Neural cell (in vitro differentiated cells): ENCODE measurements around the gene PTTG1IP2. TPM values are rescaled to one million over a fixed set of nuclear protein-coding genes. Genes with fewer than 3 reads are reported as not detected.

Source experiments
- H2AFZ ChIP-seq: fragments of 200-600, 300-800 bp; sonication (generic), shearing (Covaris generic); 2 replicates; pipeline ENCODE4 v1.6.0; 2014; ENCODE audit warnings: low read depth, mild to moderate bottlenecking, antibody characterized with exemption, low read length, moderate library complexity
- H3F3A ChIP-seq: fragments of 200-600 bp; shearing (Covaris generic); 2 replicates; pipeline ENCODE4 v1.6.1; 2016; ENCODE audit warnings: mild to moderate bottlenecking, moderate library complexity, mixed read lengths, antibody characterized with exemption, low read length; ENCODE audit not compliant: insufficient read depth, poor library complexity, severe bottlenecking
- H3K27ac ChIP-seq: fragments of 200-600, 300-800 bp; sonication (generic), shearing (Covaris generic); 2 replicates; pipeline ENCODE4 v1.5.1; 2014; ENCODE audit warnings: mild to moderate bottlenecking, low read length, moderate library complexity
- H3K27me3 ChIP-seq: fragments of 300-800, 200-600 bp; sonication (generic), shearing (Covaris generic); 2 replicates; pipeline ENCODE4 v1.6.0; 2014; ENCODE audit warnings: mild to moderate bottlenecking, low read depth, low read length, moderate library complexity; ENCODE audit not compliant: insufficient read depth
- H3K36me3 ChIP-seq: fragments of 300-800, 200-600 bp; sonication (generic), shearing (Covaris generic); 2 replicates; pipeline ENCODE4 v1.5.1; 2014; ENCODE audit warnings: mild to moderate bottlenecking, antibody characterized with exemption, low read length, moderate library complexity; ENCODE audit not compliant: insufficient read depth
- H3K4me2 ChIP-seq: fragments of 300-800, 200-600 bp; sonication (generic), shearing (Covaris generic); 2 replicates; pipeline ENCODE4 v1.6.0; 2014; ENCODE audit warnings: mild to moderate bottlenecking, low read length
- H3K4me3 ChIP-seq: fragments of 300-800, 200-600 bp; sonication (generic), shearing (Covaris generic); 2 replicates; pipeline ENCODE4 v1.5.1; 2014; ENCODE audit warnings: mild to moderate bottlenecking, low read length, moderate library complexity
- H3K79me2 ChIP-seq: fragments of 200-600 bp; shearing (Covaris generic); replicated peaks from 2 replicates; pipeline ENCODE4 v1.6.0; 2014; ENCODE audit warnings: mild to moderate bottlenecking, low read length, moderate library complexity; ENCODE audit not compliant: insufficient read depth
- H3K9ac ChIP-seq: fragments of 300-800, 200-600 bp; sonication (generic), shearing (Covaris generic); 2 replicates; pipeline ENCODE4 v1.6.1; 2016; ENCODE audit warnings: mild to moderate bottlenecking, low read length, mixed read lengths
- H3K9me2 ChIP-seq: fragments of 200-600 bp; shearing (Covaris generic); 2 replicates; pipeline ENCODE4 v1.6.1; 2016; ENCODE audit warnings: mild to moderate bottlenecking, low read length, mixed read lengths; ENCODE audit not compliant: insufficient read depth
- H3K9me3 ChIP-seq: fragments of 200-600, 300-800 bp; sonication (generic), shearing (Covaris generic); 2 replicates; pipeline ENCODE4 v1.6.1; 2016; ENCODE audit warnings: mild to moderate bottlenecking, mixed run types, low read length, moderate library complexity, mixed read lengths
- H4K20me1 ChIP-seq: fragments of 200-600 bp; shearing (Covaris generic); 2 replicates; pipeline ENCODE4 v1.6.1; 2016; ENCODE audit warnings: mild to moderate bottlenecking, mixed run types; ENCODE audit not compliant: insufficient read depth
- CTCF ChIP-seq: fragments of 450-650 bp; IDR thresholded peaks from 2 replicates; pipeline ENCODE4 v1.5.1; 2014; ENCODE audit warnings: antibody characterized with exemption, mild to moderate bottlenecking, moderate library complexity; ENCODE audit not compliant: poor library complexity, severe bottlenecking
- EP300 ChIP-seq: fragments of 450-650 bp; conservative IDR thresholded peaks from 2 replicates; pipeline ENCODE4 v1.6.1; 2014; ENCODE audit warnings: antibody characterized with exemption, mild to moderate bottlenecking, moderate library complexity; ENCODE audit not compliant: poor library complexity, severe bottlenecking
- EZH2 ChIP-seq: fragments of 200-600, 300-800 bp; shearing (Covaris generic), sonication (generic); IDR thresholded peaks from 2 replicates; pipeline ENCODE4 v1.6.1; 2014; ENCODE audit warnings: antibody characterized with exemption, low read length, borderline replicate concordance, mild to moderate bottlenecking; ENCODE audit not compliant: insufficient read depth, poor library complexity, severe bottlenecking
- MXI1 ChIP-seq: fragments of 450-650 bp; conservative IDR thresholded peaks from 2 replicates; pipeline ENCODE4 v1.6.1; 2014; ENCODE audit warnings: antibody characterized with exemption, mild to moderate bottlenecking; ENCODE audit not compliant: poor library complexity, severe bottlenecking
- POLR2AphosphoS5 ChIP-seq: IDR thresholded peaks from 2 replicates; pipeline ENCODE4 v1.6.1; 2012
- RAD21 ChIP-seq: fragments of 450-650 bp; conservative IDR thresholded peaks from 2 replicates; pipeline ENCODE4 v1.6.1; 2014; ENCODE audit warnings: antibody characterized with exemption, mild to moderate bottlenecking, moderate library complexity
- SMC3 ChIP-seq: fragments of 450-650 bp; conservative IDR thresholded peaks from 2 replicates; pipeline ENCODE4 v1.6.1; 2014; ENCODE audit warnings: antibody characterized with exemption, mild to moderate bottlenecking, moderate library complexity; ENCODE audit not compliant: poor library complexity
- TAF1 ChIP-seq: IDR thresholded peaks from 2 replicates; pipeline ENCODE4 v1.6.1; 2012; ENCODE audit warnings: low read depth
- polyA plus RNA-seq: library from polyadenylated mRNA; depleted of rRNA; stranded (reverse); fragments of >200 nt; gene quantifications from 2 replicates; pipeline ENCODE4 v1.2.3, GENCODE V29; 2014
- TF ChIP-seq, protein P1 (sequence below): IDR thresholded peaks from 2 replicates; pipeline ENCODE4 v1.6.1; 2012; ENCODE audit warnings: borderline replicate concordance

PTTG1IP2 gene
- polyA plus RNA-seq, 1 donor from 2014 or later = not detected

DNA sequence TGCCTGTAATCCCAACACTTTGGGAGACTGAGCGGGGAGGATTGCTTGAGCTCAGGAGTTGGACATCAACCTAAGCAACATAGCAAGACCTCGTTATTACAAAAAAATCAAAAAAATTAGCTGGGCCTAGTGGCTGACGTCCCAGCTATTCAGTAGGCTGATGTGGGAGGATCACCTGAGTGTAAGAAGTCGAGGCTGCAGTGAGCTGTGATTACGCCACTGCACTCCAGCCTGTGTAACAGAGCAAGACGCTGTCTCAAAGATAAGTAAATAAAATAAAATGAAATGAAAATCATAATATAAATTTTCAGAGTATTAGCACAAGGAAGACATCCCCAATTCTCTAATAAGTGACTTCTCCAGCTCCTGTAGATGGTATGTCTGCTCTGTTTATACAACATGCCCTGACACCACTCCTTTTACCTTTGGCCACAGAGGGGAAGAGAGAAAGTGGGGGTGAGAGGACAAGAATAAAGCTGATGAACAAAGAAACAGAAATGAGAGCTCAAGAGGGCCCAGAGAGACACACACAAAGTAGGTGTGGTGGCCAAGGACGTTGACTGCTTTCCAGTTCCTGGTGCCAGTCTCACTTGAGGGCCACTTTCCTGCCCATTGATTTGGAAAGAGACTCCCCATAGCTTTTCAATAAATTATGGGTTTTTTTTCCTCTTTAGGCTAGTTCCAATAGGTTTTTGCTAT is 62.9 kb downstream of the PTTG1IP2 start:
- Histone ChIP-seq H2AFZ (no peak overlapping the region), H3K9me2 (no peaks in the 10 kb centered on the region), H3K4me3 (no peak overlapping the region), H3K36me3 (no peaks in the 10 kb centered on the region), H3K4me2 (no peak overlapping the region), H3F3A (no peaks in the 10 kb centered on the region), H3K27ac (no peak overlapping the region), H4K20me1 (no peaks in the 10 kb centered on the region), H3K27me3 (no peaks in the 10 kb centered on the region), H3K79me2 (no peaks in the 10 kb centered on the region), H3K9ac (no peak overlapping the region), H3K9me3 (no peaks in the 10 kb centered on the region)
- no peak for TF ChIP-seq MXI1
- TF ChIP-seq RAD21 = no peak
- no peak for TF ChIP-seq SMC3
- no peak for TF ChIP-seq EZH2
- no peak for TF ChIP-seq CTCF
- TF ChIP-seq EP300 = no peak
- TF ChIP-seq, protein P1, sequence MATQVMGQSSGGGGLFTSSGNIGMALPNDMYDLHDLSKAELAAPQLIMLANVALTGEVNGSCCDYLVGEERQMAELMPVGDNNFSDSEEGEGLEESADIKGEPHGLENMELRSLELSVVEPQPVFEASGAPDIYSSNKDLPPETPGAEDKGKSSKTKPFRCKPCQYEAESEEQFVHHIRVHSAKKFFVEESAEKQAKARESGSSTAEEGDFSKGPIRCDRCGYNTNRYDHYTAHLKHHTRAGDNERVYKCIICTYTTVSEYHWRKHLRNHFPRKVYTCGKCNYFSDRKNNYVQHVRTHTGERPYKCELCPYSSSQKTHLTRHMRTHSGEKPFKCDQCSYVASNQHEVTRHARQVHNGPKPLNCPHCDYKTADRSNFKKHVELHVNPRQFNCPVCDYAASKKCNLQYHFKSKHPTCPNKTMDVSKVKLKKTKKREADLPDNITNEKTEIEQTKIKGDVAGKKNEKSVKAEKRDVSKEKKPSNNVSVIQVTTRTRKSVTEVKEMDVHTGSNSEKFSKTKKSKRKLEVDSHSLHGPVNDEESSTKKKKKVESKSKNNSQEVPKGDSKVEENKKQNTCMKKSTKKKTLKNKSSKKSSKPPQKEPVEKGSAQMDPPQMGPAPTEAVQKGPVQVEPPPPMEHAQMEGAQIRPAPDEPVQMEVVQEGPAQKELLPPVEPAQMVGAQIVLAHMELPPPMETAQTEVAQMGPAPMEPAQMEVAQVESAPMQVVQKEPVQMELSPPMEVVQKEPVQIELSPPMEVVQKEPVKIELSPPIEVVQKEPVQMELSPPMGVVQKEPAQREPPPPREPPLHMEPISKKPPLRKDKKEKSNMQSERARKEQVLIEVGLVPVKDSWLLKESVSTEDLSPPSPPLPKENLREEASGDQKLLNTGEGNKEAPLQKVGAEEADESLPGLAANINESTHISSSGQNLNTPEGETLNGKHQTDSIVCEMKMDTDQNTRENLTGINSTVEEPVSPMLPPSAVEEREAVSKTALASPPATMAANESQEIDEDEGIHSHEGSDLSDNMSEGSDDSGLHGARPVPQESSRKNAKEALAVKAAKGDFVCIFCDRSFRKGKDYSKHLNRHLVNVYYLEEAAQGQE = no peak
- no peak for TF ChIP-seq POLR2AphosphoS5
- TF ChIP-seq TAF1 = no peak

DNA sequence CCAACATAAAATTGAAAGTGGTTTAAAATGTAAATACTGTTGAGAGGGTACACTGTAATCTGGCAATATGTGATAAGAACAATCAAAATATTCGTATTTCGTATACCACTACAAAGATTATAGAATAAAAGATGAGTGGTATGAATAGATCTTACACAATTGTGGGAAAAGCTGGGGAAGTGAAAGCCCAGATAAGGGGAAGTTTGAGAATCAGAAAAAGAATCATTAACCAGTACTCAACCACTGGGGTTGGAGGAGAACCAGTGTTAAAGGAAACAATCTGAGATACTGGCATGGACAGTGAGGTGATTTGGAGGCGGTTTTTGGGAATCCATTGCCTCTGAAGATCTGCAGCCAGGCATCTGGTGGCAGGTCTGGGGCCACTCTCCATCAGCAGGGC is 67.0 kb downstream of the PTTG1IP2 start:
- no peaks in the 10 kb centered on the region for H3K79me2 ChIP-seq
- H3K4me3 ChIP-seq = no peak overlapping the region
- no peaks in the 10 kb centered on the region for H3K9me3 ChIP-seq
- no peak overlapping the region for H2AFZ ChIP-seq
- H3F3A ChIP-seq = no peaks in the 10 kb centered on the region
- no peaks in the 10 kb centered on the region for H3K27me3 ChIP-seq
- no peak for TF ChIP-seq TAF1
- no peak for TF ChIP-seq EP300
- TF ChIP-seq RAD21 = no peak
- no peaks in the 10 kb centered on the region for H4K20me1 ChIP-seq
- no peak overlapping the region for H3K27ac ChIP-seq
- no peaks in the 10 kb centered on the region for H3K36me3 ChIP-seq
- H3K9me2 ChIP-seq = no peaks in the 10 kb centered on the region
- H3K9ac ChIP-seq = no peak overlapping the region
- no peak overlapping the region for H3K4me2 ChIP-seq
